NCI-H2107 treated with DMSO at 0.1 percent for 48 hours (cell line): ENCODE measurements around the gene TLCD3A.
"Not testable (repeated sequence)": the region's sequence is repeated elsewhere in the genome, so short reads cannot be mapped to it uniquely, and the experiment has no call there.

ENCODE experiments used
- DNase-seq: peaks from one replicate; lab custom pipeline; 2025; ENCODE audit not compliant: unreplicated experiment; lab: John Stamatoyannopoulos, UW

The TLCD3A gene

DNA sequence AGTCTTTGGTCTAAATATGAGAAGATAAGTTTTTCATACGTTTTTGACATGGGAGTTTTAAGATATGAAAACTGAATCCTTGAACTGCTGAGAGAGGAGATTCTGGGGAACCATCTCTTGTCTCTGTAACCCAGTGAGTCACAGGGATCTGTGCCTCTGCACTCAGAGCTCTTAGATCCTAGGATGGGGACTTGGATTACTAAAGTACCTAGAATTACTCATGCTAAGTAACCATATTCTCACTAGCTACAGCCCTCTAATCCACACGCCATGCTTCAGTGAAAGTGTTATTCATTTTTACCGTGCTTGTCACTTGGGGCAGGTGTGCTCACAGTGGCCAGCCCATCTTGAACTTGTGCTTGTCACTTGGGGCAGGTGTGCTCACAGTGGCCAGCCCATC, 51.7 kb downstream of the TLCD3A start:
- DNase-seq, result no peak

- not testable (repeated sequence) for DNase-seq
Measured at GRCh38 chr17:785901-786300, 53.5 kb downstream of the TLCD3A start.

DNA sequence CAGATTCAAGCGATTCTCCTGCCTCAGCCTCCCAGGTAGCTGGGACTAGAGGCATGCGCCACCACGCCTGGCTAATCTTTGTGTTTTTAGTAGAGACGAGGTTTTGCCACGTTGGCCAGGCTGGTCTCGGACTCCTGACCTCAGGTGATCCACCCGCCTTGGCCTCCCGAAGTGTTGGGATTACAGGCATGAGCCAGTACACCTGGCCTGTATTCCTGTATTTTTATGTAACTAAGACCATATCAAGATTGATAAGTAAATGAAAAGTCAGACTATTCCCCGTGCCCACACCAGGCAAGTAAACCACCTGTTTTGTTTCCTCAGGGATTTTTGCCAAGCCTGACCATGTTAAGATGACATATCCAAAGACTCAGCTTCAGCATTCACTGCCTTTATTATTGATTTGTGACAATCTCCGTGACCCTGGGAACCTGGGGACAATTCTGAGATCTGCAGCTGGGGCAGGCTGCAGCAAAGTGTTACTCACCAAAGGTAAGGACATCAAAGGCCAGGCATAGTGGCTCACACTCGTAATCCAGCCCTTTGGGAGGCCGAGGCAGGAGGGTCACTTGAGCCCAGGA, 55.3 kb downstream of the TLCD3A start:
- no peak for DNase-seq

GRCh38 chr17:788551-788950, 56.2 kb downstream of the TLCD3A start:
- DNase-seq, result no peak

DNA sequence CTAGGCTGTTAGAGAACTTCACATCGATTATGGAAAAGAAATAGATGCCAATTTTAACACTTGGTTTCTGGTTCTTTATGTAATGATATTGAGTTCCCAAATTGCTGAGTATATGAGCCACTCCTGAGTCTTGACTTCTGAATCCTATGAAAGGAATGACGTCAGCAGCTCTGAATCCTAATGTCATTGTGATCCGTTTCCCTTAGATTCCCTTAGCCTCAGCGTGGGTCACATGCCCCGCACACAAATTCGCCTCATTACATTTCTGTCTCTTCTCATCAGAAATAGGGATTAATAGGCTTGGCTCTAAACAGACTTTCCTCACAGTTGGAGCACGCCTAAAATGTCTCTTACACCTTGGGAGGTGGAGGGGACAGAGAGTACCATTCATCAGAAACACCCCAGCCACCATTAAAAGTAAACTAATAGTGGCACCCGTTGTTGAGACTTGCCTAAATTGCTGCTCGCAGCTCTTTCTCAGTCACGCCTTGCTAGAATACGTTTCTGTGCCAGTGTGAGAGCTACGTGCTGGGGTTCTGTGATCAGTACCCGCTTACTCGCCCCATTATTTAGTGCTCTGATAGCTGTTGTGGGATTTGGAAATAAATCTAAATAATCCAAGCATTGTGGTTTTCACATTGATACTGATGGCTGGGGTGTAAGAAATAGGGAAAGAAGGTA, 56.9 kb downstream of the TLCD3A start:
- DNase-seq, result no peak

GRCh38 chr17:789931-790873, 57.8 kb downstream of the TLCD3A start:
- DNase-seq, result not testable (repeated sequence)

DNA sequence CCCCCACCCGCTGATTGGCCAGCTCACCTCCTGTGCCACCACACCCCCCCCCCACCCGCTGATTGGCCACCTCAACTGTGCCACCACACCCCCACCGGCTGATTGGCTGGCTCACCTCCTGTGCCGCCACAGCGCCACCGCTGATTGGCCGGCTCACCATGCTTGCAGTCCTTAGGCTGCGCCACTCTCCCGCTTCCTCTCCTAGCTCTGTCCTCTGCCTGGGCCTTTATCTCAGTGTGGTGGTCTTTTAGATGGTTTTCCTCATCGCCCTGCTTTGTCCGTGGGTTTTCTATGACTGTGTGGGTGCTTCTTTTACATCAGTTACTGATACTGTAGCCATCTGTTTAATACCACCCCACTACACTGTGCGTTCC, 58.5 kb downstream of the TLCD3A start:
- not testable (repeated sequence) for DNase-seq

GRCh38 chr17:791829-792228, 59.4 kb downstream of the TLCD3A start:
- DNase-seq, result no peak

DNA sequence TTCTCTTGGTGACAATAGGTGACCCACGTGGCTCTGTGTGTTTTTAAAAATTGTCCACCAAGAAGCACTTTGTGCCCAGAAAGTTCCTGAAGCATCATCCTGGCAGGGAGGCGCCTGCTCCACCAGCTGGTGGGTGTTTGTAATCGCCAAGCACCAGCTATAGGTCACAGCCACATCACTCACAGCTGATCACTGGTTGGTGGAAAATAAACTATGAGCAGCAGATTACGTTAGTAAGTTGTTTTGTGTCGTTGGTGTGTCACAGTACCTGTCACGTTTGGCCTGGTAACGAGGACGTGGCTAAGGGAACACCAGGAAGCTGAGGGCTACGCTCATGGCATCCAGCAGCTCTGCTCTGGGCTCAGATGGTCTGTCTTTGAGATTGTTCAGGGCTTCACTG, 59.9 kb downstream of the TLCD3A start:
- DNase-seq, result no peak
